SK-N-SH treated with all-trans-retinoic acid at 6 μM for 48 hours (cell line): ENCODE results near the gene KCNK15.

ENCODE experiments used
- ARNTL ChIP-seq: fragments of 450-650 bp; formaldehyde crosslinking; IDR thresholded peaks from 2 replicates; pipeline ENCODE4 v1.5.0; 2020; ENCODE audit warnings: low read depth, mild to moderate bottlenecking, moderate library complexity, borderline replicate concordance
- PATZ1 ChIP-seq: fragments of 250-450 bp; sonication (Bioruptor Pico); IDR thresholded peaks from 2 replicates; pipeline ENCODE4 v1.8.0; 2020; ENCODE audit warnings: mild to moderate bottlenecking, moderate library complexity, borderline replicate concordance

DNA sequence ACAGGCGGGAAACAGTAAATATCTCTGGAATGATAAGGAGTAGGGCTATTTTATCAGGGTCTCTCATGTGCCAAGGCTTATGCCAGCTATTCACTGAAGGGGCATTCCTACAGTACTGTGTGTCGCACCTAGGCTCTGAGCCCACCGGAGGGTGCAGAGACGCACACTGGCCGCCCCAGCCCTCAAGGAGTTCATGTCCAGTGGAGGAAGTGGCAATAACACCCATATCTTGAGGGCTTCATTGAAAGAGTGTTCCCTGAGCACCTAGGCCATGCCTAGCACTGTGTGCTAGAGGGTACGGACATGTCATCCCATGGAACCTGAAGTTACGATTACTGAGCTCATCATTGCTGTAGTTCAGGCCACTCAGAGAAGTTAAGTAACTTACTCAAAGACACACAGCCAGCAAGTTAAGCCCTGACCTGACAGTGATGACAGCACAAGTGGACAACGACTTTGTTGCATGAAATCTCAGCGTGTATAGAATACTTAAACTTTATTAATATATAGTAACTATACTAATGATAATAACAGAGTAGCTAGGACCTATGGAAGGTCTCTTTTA is 21.8 kb upstream of the KCNK15 start:
- TF ChIP-seq ARNTL (no peak), PATZ1 (no peak)
